ENCODE measurements around the gene PNKD.

PNKD gene

DNA sequence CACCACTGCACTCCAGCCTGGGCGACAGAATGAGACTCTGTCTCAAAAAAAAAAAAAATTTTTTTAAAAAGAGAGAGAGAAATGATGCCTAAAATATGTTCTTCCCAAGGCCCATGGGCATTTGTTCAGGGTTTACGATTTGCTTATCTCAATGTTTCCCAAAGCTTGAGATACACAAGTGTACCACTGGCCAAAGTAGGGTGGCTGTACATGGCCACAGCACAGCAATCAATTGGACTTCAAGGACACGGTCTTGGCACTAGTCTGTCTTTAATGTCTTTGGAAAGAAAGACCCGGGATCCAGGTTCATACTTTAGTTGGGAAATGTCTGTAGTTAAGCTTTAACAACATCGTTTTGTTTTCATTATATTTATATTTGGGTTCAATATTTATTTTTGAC is 76.9 kb downstream of the PNKD start:
- no peak overlapping the region for H2AFZ ChIP-seq (ENCODE audit: low read length)
- no peak overlapping the region for H3K4me3 ChIP-seq (ENCODE audit: low read length, poor library complexity, severe bottlenecking)
- TF ChIP-seq, protein P1, sequence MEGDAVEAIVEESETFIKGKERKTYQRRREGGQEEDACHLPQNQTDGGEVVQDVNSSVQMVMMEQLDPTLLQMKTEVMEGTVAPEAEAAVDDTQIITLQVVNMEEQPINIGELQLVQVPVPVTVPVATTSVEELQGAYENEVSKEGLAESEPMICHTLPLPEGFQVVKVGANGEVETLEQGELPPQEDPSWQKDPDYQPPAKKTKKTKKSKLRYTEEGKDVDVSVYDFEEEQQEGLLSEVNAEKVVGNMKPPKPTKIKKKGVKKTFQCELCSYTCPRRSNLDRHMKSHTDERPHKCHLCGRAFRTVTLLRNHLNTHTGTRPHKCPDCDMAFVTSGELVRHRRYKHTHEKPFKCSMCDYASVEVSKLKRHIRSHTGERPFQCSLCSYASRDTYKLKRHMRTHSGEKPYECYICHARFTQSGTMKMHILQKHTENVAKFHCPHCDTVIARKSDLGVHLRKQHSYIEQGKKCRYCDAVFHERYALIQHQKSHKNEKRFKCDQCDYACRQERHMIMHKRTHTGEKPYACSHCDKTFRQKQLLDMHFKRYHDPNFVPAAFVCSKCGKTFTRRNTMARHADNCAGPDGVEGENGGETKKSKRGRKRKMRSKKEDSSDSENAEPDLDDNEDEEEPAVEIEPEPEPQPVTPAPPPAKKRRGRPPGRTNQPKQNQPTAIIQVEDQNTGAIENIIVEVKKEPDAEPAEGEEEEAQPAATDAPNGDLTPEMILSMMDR (conservative IDR thresholded peaks at IDR 0.05; ENCODE audit: low read length) = no peak
- TF ChIP-seq EZH2phosphoT487 (IDR thresholded peaks at IDR 0.05; ENCODE audit: borderline replicate concordance) = no peak
- H3K9ac ChIP-seq (ENCODE audit: low read depth, low read length, poor library complexity, severe bottlenecking) = no peak overlapping the region
- no peaks in the 10 kb centered on the region for H3K27me3 ChIP-seq (ENCODE audit: insufficient read depth, low read length, poor library complexity, severe bottlenecking)
- no peak overlapping the region for H3K4me2 ChIP-seq (ENCODE audit: low read depth, low read length, poor library complexity, severe bottlenecking)
- H3K4me1 ChIP-seq (ENCODE audit: insufficient read depth, low read length, poor library complexity, severe bottlenecking) = no peaks in the 10 kb centered on the region
- no peaks in the 10 kb centered on the region for H3K79me2 ChIP-seq (ENCODE audit: insufficient read depth, low read length)
- no peaks in the 10 kb centered on the region for H3K9me3 ChIP-seq (ENCODE audit: insufficient read depth, low read depth, low read length)
- H3F3A ChIP-seq (ENCODE audit: low read depth) = no peaks in the 10 kb centered on the region
- no peaks in the 10 kb centered on the region for H3K9me2 ChIP-seq (replicated peaks; ENCODE audit: low read depth, low read length)
- no peaks in the 10 kb centered on the region for H3K36me3 ChIP-seq (ENCODE audit: insufficient read depth, low read length)
- no peaks in the 10 kb centered on the region for H4K20me1 ChIP-seq (ENCODE audit: insufficient read depth, low read length, poor library complexity, severe bottlenecking)

DNA sequence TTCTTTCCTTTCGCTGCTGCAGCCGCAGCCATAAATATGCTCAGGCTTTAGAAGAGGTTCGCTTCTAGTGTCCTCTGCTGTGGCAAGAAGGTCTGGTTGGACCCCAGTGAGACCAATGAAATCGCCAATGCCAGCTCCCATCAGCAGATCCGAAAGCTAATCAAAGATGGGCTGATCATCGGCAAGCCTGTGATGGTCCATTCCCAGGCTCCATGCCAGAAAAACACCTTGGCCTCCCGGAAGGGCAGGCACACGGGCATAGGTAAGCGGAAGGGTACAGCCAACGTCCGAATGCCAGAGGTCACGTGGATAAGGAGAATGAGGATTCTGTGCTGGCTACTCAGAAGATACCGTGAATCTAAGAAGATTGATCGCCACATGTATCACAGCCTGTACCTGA is 83.7 kb downstream of the PNKD start:
- no peaks in the 10 kb centered on the region for H4K20me1 ChIP-seq (ENCODE audit: insufficient read depth, low read length, poor library complexity, severe bottlenecking)
- no peak overlapping the region for H3K4me2 ChIP-seq (ENCODE audit: low read depth, low read length, poor library complexity, severe bottlenecking)
- H3K4me3 ChIP-seq (ENCODE audit: low read length, poor library complexity, severe bottlenecking) = no peak overlapping the region
- TF ChIP-seq EZH2phosphoT487 (IDR thresholded peaks at IDR 0.05; ENCODE audit: borderline replicate concordance) = no peak
- TF ChIP-seq, protein P1 (conservative IDR thresholded peaks at IDR 0.05; ENCODE audit: low read length) = no peak
- H3K79me2 ChIP-seq (ENCODE audit: insufficient read depth, low read length) = no peaks in the 10 kb centered on the region
- H3F3A ChIP-seq (ENCODE audit: low read depth) = no peaks in the 10 kb centered on the region
- H3K4me1 ChIP-seq (ENCODE audit: insufficient read depth, low read length, poor library complexity, severe bottlenecking) = no peaks in the 10 kb centered on the region
- no peaks in the 10 kb centered on the region for H3K36me3 ChIP-seq (ENCODE audit: insufficient read depth, low read length)
- H2AFZ ChIP-seq (ENCODE audit: low read length) = no peak overlapping the region
- no peaks in the 10 kb centered on the region for H3K9me3 ChIP-seq (ENCODE audit: insufficient read depth, low read depth, low read length)
- H3K27me3 ChIP-seq (ENCODE audit: insufficient read depth, low read length, poor library complexity, severe bottlenecking) = no peaks in the 10 kb centered on the region
- no peak overlapping the region for H3K9ac ChIP-seq (ENCODE audit: low read depth, low read length, poor library complexity, severe bottlenecking)
- no peaks in the 10 kb centered on the region for H3K9me2 ChIP-seq (replicated peaks; ENCODE audit: low read depth, low read length)

DNA sequence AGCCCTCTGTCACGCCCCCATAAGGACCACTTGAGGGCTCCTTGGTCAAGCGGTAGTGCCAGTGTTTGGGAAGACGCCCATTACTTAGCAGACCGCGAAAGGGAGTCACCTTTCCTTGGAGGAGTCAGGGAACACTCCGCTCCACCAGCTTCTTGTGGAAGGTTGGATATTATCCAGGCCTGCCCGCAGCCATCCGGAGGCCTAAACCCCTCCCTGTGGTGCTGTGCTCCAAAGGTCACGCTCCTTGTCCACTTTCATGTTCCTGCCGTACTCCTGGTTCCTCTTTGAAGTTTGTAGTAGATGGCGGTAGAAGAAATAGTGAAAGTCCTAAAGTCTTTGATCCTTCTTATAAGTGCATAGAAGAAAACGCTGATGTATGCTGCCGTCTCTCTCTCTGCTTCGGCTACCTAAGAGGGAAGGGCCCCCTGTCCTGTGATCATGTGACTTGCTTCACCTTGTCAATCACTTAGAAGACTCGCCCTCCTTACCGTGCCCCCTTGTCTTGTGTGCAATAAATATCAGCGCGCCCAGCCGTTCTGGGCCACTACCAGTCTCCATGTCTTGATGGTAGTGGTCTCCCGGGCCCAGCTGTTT is 84.6 kb downstream of the PNKD start:
- H3K4me1 ChIP-seq (ENCODE audit: insufficient read depth, low read length, poor library complexity, severe bottlenecking) = no peaks in the 10 kb centered on the region
- H3K36me3 ChIP-seq (ENCODE audit: insufficient read depth, low read length) = no peaks in the 10 kb centered on the region
- no peaks in the 10 kb centered on the region for H3K79me2 ChIP-seq (ENCODE audit: insufficient read depth, low read length)
- no peaks in the 10 kb centered on the region for H4K20me1 ChIP-seq (ENCODE audit: insufficient read depth, low read length, poor library complexity, severe bottlenecking)
- no peak overlapping the region for H3K4me2 ChIP-seq (ENCODE audit: low read depth, low read length, poor library complexity, severe bottlenecking)
- H3K27me3 ChIP-seq (ENCODE audit: insufficient read depth, low read length, poor library complexity, severe bottlenecking) = no peaks in the 10 kb centered on the region
- no peak overlapping the region for H3K4me3 ChIP-seq (ENCODE audit: low read length, poor library complexity, severe bottlenecking)
- H3K9me2 ChIP-seq (replicated peaks; ENCODE audit: low read depth, low read length) = no peaks in the 10 kb centered on the region
- no peak for TF ChIP-seq EZH2phosphoT487 (IDR thresholded peaks at IDR 0.05; ENCODE audit: borderline replicate concordance)
- TF ChIP-seq, protein P1 (conservative IDR thresholded peaks at IDR 0.05; ENCODE audit: low read length) = no peak
- no peaks in the 10 kb centered on the region for H3K9me3 ChIP-seq (ENCODE audit: insufficient read depth, low read depth, low read length)
- H2AFZ ChIP-seq (ENCODE audit: low read length) = no peak overlapping the region
- H3K9ac ChIP-seq (ENCODE audit: low read depth, low read length, poor library complexity, severe bottlenecking) = no peak overlapping the region
- H3F3A ChIP-seq (ENCODE audit: low read depth) = no peaks in the 10 kb centered on the region
